Neural cell (in vitro differentiated cells): ENCODE measurements around the gene HLA-DQB2. TPM values are rescaled to one million over a fixed set of nuclear protein-coding genes. Genes with fewer than 3 reads are reported as not detected.

ENCODE experiments used
- H2AFZ ChIP-seq: fragments of 200-600, 300-800 bp; sonication (generic), shearing (Covaris generic); 2 replicates; pipeline ENCODE4 v1.6.0; 2014; ENCODE audit warnings: low read depth, mild to moderate bottlenecking, antibody characterized with exemption, low read length, moderate library complexity
- H3F3A ChIP-seq: fragments of 200-600 bp; shearing (Covaris generic); 2 replicates; pipeline ENCODE4 v1.6.1; 2016; ENCODE audit warnings: mild to moderate bottlenecking, moderate library complexity, mixed read lengths, antibody characterized with exemption, low read length; ENCODE audit not compliant: insufficient read depth, poor library complexity, severe bottlenecking
- H3K27ac ChIP-seq: fragments of 200-600, 300-800 bp; sonication (generic), shearing (Covaris generic); 2 replicates; pipeline ENCODE4 v1.5.1; 2014; ENCODE audit warnings: mild to moderate bottlenecking, low read length, moderate library complexity
- H3K27me3 ChIP-seq: fragments of 300-800, 200-600 bp; sonication (generic), shearing (Covaris generic); 2 replicates; pipeline ENCODE4 v1.6.0; 2014; ENCODE audit warnings: mild to moderate bottlenecking, low read depth, low read length, moderate library complexity; ENCODE audit not compliant: insufficient read depth
- H3K36me3 ChIP-seq: fragments of 300-800, 200-600 bp; sonication (generic), shearing (Covaris generic); 2 replicates; pipeline ENCODE4 v1.5.1; 2014; ENCODE audit warnings: mild to moderate bottlenecking, antibody characterized with exemption, low read length, moderate library complexity; ENCODE audit not compliant: insufficient read depth
- H3K4me2 ChIP-seq: fragments of 300-800, 200-600 bp; sonication (generic), shearing (Covaris generic); 2 replicates; pipeline ENCODE4 v1.6.0; 2014; ENCODE audit warnings: mild to moderate bottlenecking, low read length
- H3K4me3 ChIP-seq: fragments of 300-800, 200-600 bp; sonication (generic), shearing (Covaris generic); 2 replicates; pipeline ENCODE4 v1.5.1; 2014; ENCODE audit warnings: mild to moderate bottlenecking, low read length, moderate library complexity
- H3K79me2 ChIP-seq: fragments of 200-600 bp; shearing (Covaris generic); replicated peaks from 2 replicates; pipeline ENCODE4 v1.6.0; 2014; ENCODE audit warnings: mild to moderate bottlenecking, low read length, moderate library complexity; ENCODE audit not compliant: insufficient read depth
- H3K9ac ChIP-seq: fragments of 300-800, 200-600 bp; sonication (generic), shearing (Covaris generic); 2 replicates; pipeline ENCODE4 v1.6.1; 2016; ENCODE audit warnings: mild to moderate bottlenecking, low read length, mixed read lengths
- H3K9me2 ChIP-seq: fragments of 200-600 bp; shearing (Covaris generic); 2 replicates; pipeline ENCODE4 v1.6.1; 2016; ENCODE audit warnings: mild to moderate bottlenecking, low read length, mixed read lengths; ENCODE audit not compliant: insufficient read depth
- H3K9me3 ChIP-seq: fragments of 200-600, 300-800 bp; sonication (generic), shearing (Covaris generic); 2 replicates; pipeline ENCODE4 v1.6.1; 2016; ENCODE audit warnings: mild to moderate bottlenecking, mixed run types, low read length, moderate library complexity, mixed read lengths
- H4K20me1 ChIP-seq: fragments of 200-600 bp; shearing (Covaris generic); 2 replicates; pipeline ENCODE4 v1.6.1; 2016; ENCODE audit warnings: mild to moderate bottlenecking, mixed run types; ENCODE audit not compliant: insufficient read depth
- EP300 ChIP-seq: fragments of 450-650 bp; conservative IDR thresholded peaks from 2 replicates; pipeline ENCODE4 v1.6.1; 2014; ENCODE audit warnings: antibody characterized with exemption, mild to moderate bottlenecking, moderate library complexity; ENCODE audit not compliant: poor library complexity, severe bottlenecking
- EZH2 ChIP-seq: fragments of 200-600, 300-800 bp; shearing (Covaris generic), sonication (generic); IDR thresholded peaks from 2 replicates; pipeline ENCODE4 v1.6.1; 2014; ENCODE audit warnings: antibody characterized with exemption, low read length, borderline replicate concordance, mild to moderate bottlenecking; ENCODE audit not compliant: insufficient read depth, poor library complexity, severe bottlenecking
- MXI1 ChIP-seq: fragments of 450-650 bp; conservative IDR thresholded peaks from 2 replicates; pipeline ENCODE4 v1.6.1; 2014; ENCODE audit warnings: antibody characterized with exemption, mild to moderate bottlenecking; ENCODE audit not compliant: poor library complexity, severe bottlenecking
- POLR2AphosphoS5 ChIP-seq: IDR thresholded peaks from 2 replicates; pipeline ENCODE4 v1.6.1; 2012
- RAD21 ChIP-seq: fragments of 450-650 bp; conservative IDR thresholded peaks from 2 replicates; pipeline ENCODE4 v1.6.1; 2014; ENCODE audit warnings: antibody characterized with exemption, mild to moderate bottlenecking, moderate library complexity
- SMC3 ChIP-seq: fragments of 450-650 bp; conservative IDR thresholded peaks from 2 replicates; pipeline ENCODE4 v1.6.1; 2014; ENCODE audit warnings: antibody characterized with exemption, mild to moderate bottlenecking, moderate library complexity; ENCODE audit not compliant: poor library complexity
- TAF1 ChIP-seq: IDR thresholded peaks from 2 replicates; pipeline ENCODE4 v1.6.1; 2012; ENCODE audit warnings: low read depth
- polyA plus RNA-seq: library from polyadenylated mRNA; depleted of rRNA; stranded (reverse); fragments of >200 nt; gene quantifications from 2 replicates; pipeline ENCODE4 v1.2.3, GENCODE V29; 2014
- TF ChIP-seq, protein P1 (sequence below): fragments of 450-650 bp; IDR thresholded peaks from 2 replicates; pipeline ENCODE4 v1.5.1; 2014; ENCODE audit warnings: antibody characterized with exemption, mild to moderate bottlenecking, moderate library complexity; ENCODE audit not compliant: poor library complexity, severe bottlenecking
- TF ChIP-seq, protein P2 (sequence below): IDR thresholded peaks from 2 replicates; pipeline ENCODE4 v1.6.1; 2012; ENCODE audit warnings: borderline replicate concordance

Gene HLA-DQB2
- polyA plus RNA-seq, 1 donor from 2014 or later = not detected

DNA sequence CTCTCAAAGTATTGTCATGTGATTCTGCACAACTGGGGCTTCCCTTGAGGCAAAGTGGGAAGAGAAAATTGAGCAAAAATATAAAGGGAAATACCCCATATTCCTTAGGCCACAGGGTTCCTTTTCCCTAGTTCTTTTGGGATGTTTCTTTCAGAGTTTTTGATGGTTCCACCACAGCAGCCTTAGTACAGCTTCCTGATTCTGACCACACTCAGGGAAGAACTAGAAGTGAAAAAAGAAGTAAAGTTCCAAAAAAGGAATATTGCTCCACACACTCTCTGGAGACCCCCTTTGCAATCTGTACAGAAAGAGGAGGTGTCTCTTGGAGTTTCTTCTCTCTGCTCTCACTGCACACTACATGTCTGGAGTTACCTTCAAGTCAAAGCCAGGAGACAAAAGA, 50.1 kb downstream of the HLA-DQB2 start:
- no peaks in the 10 kb centered on the region for H4K20me1 ChIP-seq
- no peak overlapping the region for H2AFZ ChIP-seq
- no peak overlapping the region for H3K27ac ChIP-seq
- H3K36me3 ChIP-seq = no peaks in the 10 kb centered on the region
- H3K9me3 ChIP-seq = no peaks in the 10 kb centered on the region
- no peak overlapping the region for H3K4me2 ChIP-seq
- H3K4me3 ChIP-seq = no peak overlapping the region
- H3K27me3 ChIP-seq = no peaks in the 10 kb centered on the region
- H3K9me2 ChIP-seq = no peaks in the 10 kb centered on the region
- no peak for TF ChIP-seq SMC3
- TF ChIP-seq, protein P1, sequence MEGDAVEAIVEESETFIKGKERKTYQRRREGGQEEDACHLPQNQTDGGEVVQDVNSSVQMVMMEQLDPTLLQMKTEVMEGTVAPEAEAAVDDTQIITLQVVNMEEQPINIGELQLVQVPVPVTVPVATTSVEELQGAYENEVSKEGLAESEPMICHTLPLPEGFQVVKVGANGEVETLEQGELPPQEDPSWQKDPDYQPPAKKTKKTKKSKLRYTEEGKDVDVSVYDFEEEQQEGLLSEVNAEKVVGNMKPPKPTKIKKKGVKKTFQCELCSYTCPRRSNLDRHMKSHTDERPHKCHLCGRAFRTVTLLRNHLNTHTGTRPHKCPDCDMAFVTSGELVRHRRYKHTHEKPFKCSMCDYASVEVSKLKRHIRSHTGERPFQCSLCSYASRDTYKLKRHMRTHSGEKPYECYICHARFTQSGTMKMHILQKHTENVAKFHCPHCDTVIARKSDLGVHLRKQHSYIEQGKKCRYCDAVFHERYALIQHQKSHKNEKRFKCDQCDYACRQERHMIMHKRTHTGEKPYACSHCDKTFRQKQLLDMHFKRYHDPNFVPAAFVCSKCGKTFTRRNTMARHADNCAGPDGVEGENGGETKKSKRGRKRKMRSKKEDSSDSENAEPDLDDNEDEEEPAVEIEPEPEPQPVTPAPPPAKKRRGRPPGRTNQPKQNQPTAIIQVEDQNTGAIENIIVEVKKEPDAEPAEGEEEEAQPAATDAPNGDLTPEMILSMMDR = no peak
- no peak for TF ChIP-seq RAD21
- no peak for TF ChIP-seq EZH2
- no peak for TF ChIP-seq TAF1
- TF ChIP-seq, protein P2, sequence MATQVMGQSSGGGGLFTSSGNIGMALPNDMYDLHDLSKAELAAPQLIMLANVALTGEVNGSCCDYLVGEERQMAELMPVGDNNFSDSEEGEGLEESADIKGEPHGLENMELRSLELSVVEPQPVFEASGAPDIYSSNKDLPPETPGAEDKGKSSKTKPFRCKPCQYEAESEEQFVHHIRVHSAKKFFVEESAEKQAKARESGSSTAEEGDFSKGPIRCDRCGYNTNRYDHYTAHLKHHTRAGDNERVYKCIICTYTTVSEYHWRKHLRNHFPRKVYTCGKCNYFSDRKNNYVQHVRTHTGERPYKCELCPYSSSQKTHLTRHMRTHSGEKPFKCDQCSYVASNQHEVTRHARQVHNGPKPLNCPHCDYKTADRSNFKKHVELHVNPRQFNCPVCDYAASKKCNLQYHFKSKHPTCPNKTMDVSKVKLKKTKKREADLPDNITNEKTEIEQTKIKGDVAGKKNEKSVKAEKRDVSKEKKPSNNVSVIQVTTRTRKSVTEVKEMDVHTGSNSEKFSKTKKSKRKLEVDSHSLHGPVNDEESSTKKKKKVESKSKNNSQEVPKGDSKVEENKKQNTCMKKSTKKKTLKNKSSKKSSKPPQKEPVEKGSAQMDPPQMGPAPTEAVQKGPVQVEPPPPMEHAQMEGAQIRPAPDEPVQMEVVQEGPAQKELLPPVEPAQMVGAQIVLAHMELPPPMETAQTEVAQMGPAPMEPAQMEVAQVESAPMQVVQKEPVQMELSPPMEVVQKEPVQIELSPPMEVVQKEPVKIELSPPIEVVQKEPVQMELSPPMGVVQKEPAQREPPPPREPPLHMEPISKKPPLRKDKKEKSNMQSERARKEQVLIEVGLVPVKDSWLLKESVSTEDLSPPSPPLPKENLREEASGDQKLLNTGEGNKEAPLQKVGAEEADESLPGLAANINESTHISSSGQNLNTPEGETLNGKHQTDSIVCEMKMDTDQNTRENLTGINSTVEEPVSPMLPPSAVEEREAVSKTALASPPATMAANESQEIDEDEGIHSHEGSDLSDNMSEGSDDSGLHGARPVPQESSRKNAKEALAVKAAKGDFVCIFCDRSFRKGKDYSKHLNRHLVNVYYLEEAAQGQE = no peak
- TF ChIP-seq MXI1 = no peak
- no peak for TF ChIP-seq EP300
- TF ChIP-seq POLR2AphosphoS5 = no peak
- no peak overlapping the region for H3K9ac ChIP-seq
- no peaks in the 10 kb centered on the region for H3F3A ChIP-seq
- no peaks in the 10 kb centered on the region for H3K79me2 ChIP-seq

DNA sequence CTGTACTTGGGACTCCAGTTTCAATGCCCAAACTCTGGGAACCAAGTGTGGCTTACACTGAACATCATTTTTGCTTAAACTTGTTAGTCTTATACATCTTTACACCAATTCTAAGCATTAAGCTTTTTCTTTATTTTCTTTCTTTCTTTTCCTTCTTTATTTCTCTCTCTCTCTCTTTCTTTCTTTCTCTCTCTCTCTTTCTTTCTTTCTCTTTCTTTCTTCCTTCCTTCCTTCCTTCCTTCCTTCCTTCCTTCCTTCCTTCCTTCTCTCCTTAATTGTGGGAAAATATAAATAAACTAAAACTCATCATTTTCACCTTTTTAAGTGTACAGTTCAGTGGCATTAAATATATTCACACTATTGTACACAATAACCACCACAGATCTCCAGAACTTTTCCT, 53.7 kb downstream of the HLA-DQB2 start:
- H3K27ac ChIP-seq = no peak overlapping the region
- H3K36me3 ChIP-seq = no peaks in the 10 kb centered on the region
- H2AFZ ChIP-seq = no peak overlapping the region
- H3K9me3 ChIP-seq = no peaks in the 10 kb centered on the region
- no peaks in the 10 kb centered on the region for H3K9me2 ChIP-seq
- no peaks in the 10 kb centered on the region for H4K20me1 ChIP-seq
- H3K4me2 ChIP-seq = no peak overlapping the region
- TF ChIP-seq EP300 = no peak
- TF ChIP-seq SMC3 = no peak
- TF ChIP-seq TAF1 = no peak
- TF ChIP-seq, protein P1 = no peak
- no peak for TF ChIP-seq POLR2AphosphoS5
- no peak for TF ChIP-seq EZH2
- TF ChIP-seq MXI1 = no peak
- TF ChIP-seq, protein P2 = no peak
- no peak for TF ChIP-seq RAD21
- H3F3A ChIP-seq = no peaks in the 10 kb centered on the region
- H3K27me3 ChIP-seq = no peaks in the 10 kb centered on the region
- H3K9ac ChIP-seq = no peak overlapping the region
- H3K79me2 ChIP-seq = no peaks in the 10 kb centered on the region
- H3K4me3 ChIP-seq = no peak overlapping the region
